Liver (tissue), 9 donors: ENCODE measurements around the gene MGST3. TPM values are rescaled to one million over a fixed set of nuclear protein-coding genes. Genes with fewer than 3 reads are reported as not detected.
"Not testable (repeated sequence)": the region's sequence is repeated elsewhere in the genome, so short reads cannot be mapped to it uniquely, and the experiment has no call there.

Experiments
- DNase-seq: peaks from one replicate; pipeline ENCODE4 v3.0.0-alpha.2; 2017; ENCODE audit warnings: low spot score
- H3K27ac ChIP-seq, 2 donors: one replicate each; pipeline ENCODE4 v1.7.0; 2013; ENCODE audit warnings: inconsistent platforms in 2 of 2, low read length in 2 of 2, control low read depth in 1 of 2, low read depth in 1 of 2, mild to moderate bottlenecking in 1 of 2
- H3K27me3 ChIP-seq, 4 donors: one replicate each; pipeline versions ENCODE4 v1.6.1 to v1.7.0; 2013; ENCODE audit warnings: low read length in 3 of 4, inconsistent platforms in 1 of 4, mild to moderate bottlenecking in 1 of 4, moderate library complexity in 1 of 4; ENCODE audit not compliant: control insufficient read depth in 4 of 4, insufficient read depth in 4 of 4
- H3K36me3 ChIP-seq, 4 donors: one replicate each; pipeline versions ENCODE4 v1.6.1 to v1.7.0; 2013; ENCODE audit warnings: low read length in 3 of 4, mild to moderate bottlenecking in 3 of 4, low read depth in 1 of 4, moderate library complexity in 1 of 4; ENCODE audit not compliant: control insufficient read depth in 4 of 4, insufficient read depth in 3 of 4
- H3K4me1 ChIP-seq, 4 donors: one replicate each; pipeline versions ENCODE4 v1.6.1 to v1.7.0; 2013; ENCODE audit warnings: low read length in 3 of 4, mild to moderate bottlenecking in 3 of 4, moderate library complexity in 1 of 4; ENCODE audit not compliant: control insufficient read depth in 4 of 4, insufficient read depth in 4 of 4
- H3K4me3 ChIP-seq, 3 donors: one replicate each; pipeline versions ENCODE4 v1.6.1 to v1.7.0; 2013; ENCODE audit warnings: low read length in 3 of 3, control low read depth in 1 of 3, low read depth in 1 of 3, mild to moderate bottlenecking in 1 of 3
- H3K9ac ChIP-seq, 2 donors: one replicate each; pipeline ENCODE4 v1.7.0; 2013; ENCODE audit warnings: low read length in 2 of 2, mild to moderate bottlenecking in 2 of 2, moderate library complexity in 2 of 2, control low read depth in 1 of 2, low read depth in 1 of 2
- H3K9me3 ChIP-seq, 4 donors: one replicate each; pipeline versions ENCODE4 v1.6.1 to v1.7.0; 2013; ENCODE audit warnings: low read length in 3 of 4; ENCODE audit not compliant: control insufficient read depth in 4 of 4
- CTCF ChIP-seq: fragments of 150-350 bp; IDR thresholded peaks from 2 replicates; pipeline ENCODE4 v1.5.1; 2017; ENCODE audit warnings: improper control_type of control experiment, low read depth, low read length; ENCODE audit not compliant: missing input control
- EGR1 ChIP-seq, 2 donors: IDR thresholded peaks; 2 replicates each; pipeline ENCODE4 v1.6.1; 2016 to 2018; ENCODE audit warnings: antibody characterized with exemption in 2 of 2, low read depth in 2 of 2
- FOXA2 ChIP-seq: IDR thresholded peaks from 2 replicates; pipeline ENCODE4 v1.6.1; 2016; ENCODE audit warnings: antibody characterized with exemption
- GABPA ChIP-seq, 2 donors: IDR thresholded peaks in 1 of 2; conservative IDR thresholded peaks in 1 of 2; 2 replicates each; pipeline ENCODE4 v1.6.1; 2016; ENCODE audit warnings: antibody characterized with exemption in 2 of 2, mild to moderate bottlenecking in 1 of 2, moderate library complexity in 1 of 2
- HNF4A ChIP-seq, 2 donors: conservative IDR thresholded peaks; 2 replicates each; pipeline ENCODE4 v1.6.1; 2016; ENCODE audit warnings: antibody characterized with exemption in 2 of 2, mild to moderate bottlenecking in 2 of 2
- NR2F2 ChIP-seq: IDR thresholded peaks from 2 replicates; pipeline ENCODE4 v1.6.1; 2016; ENCODE audit warnings: antibody characterized with exemption
- REST ChIP-seq: IDR thresholded peaks from 2 replicates; pipeline ENCODE4 v1.6.1; 2016; ENCODE audit warnings: antibody characterized with exemption, mild to moderate bottlenecking
- RXRA ChIP-seq, 2 donors: IDR thresholded peaks; 2 replicates each; pipeline ENCODE4 v1.6.1; 2017 to 2018; ENCODE audit warnings: antibody characterized with exemption in 2 of 2, mild to moderate bottlenecking in 1 of 2
- SP1 ChIP-seq: IDR thresholded peaks from 2 replicates; pipeline ENCODE4 v1.6.1; 2018; ENCODE audit warnings: antibody characterized with exemption, mild to moderate bottlenecking
- TAF1 ChIP-seq: conservative IDR thresholded peaks from 2 replicates; pipeline ENCODE4 v1.6.1; 2016; ENCODE audit warnings: antibody characterized with exemption, mild to moderate bottlenecking
- YY1 ChIP-seq: IDR thresholded peaks from 2 replicates; pipeline ENCODE4 v1.6.1; 2016; ENCODE audit warnings: antibody characterized with exemption, mild to moderate bottlenecking
- WGBS: extraction: QIAGEN DNeasy Blood & Tissue Kit; methylation state at CpG from one replicate; pipeline ENCODE4 v1.1.7; 2013; 5-methylcytosine and 5-hydroxymethylcytosine counted together
- polyA plus RNA-seq, 2 donors: library from polyadenylated mRNA; stranded (reverse) in 1 of 2; unstranded in 1 of 2; fragments of 200-250 nt in 1 of 2; fragments of >200 nt in 1 of 2; fragmentation: Nextera tagmentation in 1 of 2; extraction: Ambion mirVana in 1 of 2; gene quantifications; one replicate each; pipeline versions ENCODE4 v1.2.1 to v1.2.3, GENCODE V29; 2013 to 2015
- total RNA-seq, 2 donors: library from RNA; depleted of rRNA; stranded (reverse); fragments of >200 nt; gene quantifications; one replicate each; pipeline ENCODE4 v1.2.3, GENCODE V29; 2014
- TF ChIP-seq, protein P1 (sequence below): IDR thresholded peaks from 2 replicates; pipeline ENCODE4 v1.6.1; 2016; ENCODE audit warnings: antibody characterized with exemption
- donor health status: healthy.
- donor health status: healthy.
- donor health status: healthy.
- donor health status: healthy.
- donor health status: healthy.

MGST3 gene
- total and polyA plus RNA-seq, 4 donors: 68.7 to 307 (median 181) TPM

- TF ChIP-seq TAF1 (no peak), NR2F2 (peak; percentile 78), SP1 (peak; percentile 98)
- TF ChIP-seq, protein P1, sequence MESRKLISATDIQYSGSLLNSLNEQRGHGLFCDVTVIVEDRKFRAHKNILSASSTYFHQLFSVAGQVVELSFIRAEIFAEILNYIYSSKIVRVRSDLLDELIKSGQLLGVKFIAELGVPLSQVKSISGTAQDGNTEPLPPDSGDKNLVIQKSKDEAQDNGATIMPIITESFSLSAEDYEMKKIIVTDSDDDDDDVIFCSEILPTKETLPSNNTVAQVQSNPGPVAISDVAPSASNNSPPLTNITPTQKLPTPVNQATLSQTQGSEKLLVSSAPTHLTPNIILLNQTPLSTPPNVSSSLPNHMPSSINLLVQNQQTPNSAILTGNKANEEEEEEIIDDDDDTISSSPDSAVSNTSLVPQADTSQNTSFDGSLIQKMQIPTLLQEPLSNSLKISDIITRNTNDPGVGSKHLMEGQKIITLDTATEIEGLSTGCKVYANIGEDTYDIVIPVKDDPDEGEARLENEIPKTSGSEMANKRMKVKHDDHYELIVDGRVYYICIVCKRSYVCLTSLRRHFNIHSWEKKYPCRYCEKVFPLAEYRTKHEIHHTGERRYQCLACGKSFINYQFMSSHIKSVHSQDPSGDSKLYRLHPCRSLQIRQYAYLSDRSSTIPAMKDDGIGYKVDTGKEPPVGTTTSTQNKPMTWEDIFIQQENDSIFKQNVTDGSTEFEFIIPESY: peak; percentile 88
Measured at GRCh38 chr1:165637427-165637826, 6.4 kb downstream of the MGST3 start (continued).

GRCh38 chr1:165638211-165638610 is 7.2 kb downstream of the MGST3 start:
- not testable (repeated sequence) for H3K27me3 ChIP-seq, H3K9ac ChIP-seq, H3K4me3 ChIP-seq, DNase-seq, H3K36me3 ChIP-seq, H3K9me3 ChIP-seq
- 67% methylated on average over 7 of the region's 7 CpGs for whole genome bisulfite sequencing
- Histone ChIP-seq H3K27ac (peak overlapping the region; percentile 52 to 79), H3K4me1 (peaks cover 10 to 30% (median 28%) of the 10 kb centered on the region in 4 donors)
- peak; percentile 50 for TF ChIP-seq SP1
- TF ChIP-seq HNF4A (conservative IDR thresholded peaks at IDR 0.05): peak; percentile 43 to 71
- TF ChIP-seq RXRA (IDR thresholded peaks at IDR 0.05): peak in 1 of 2 donors; percentile 15

- no peak for TF ChIP-seq GABPA (IDR thresholded peaks at IDR 0.05 in 1 of 2, conservative IDR thresholded peaks at IDR 0.05 in 1 of 2)
- TF ChIP-seq RXRA (IDR thresholded peaks at IDR 0.05): no peak
- TF ChIP-seq FOXA2: no peak
- TF ChIP-seq CTCF: no peak
- no peak for TF ChIP-seq REST
- TF ChIP-seq YY1: no peak
- TF ChIP-seq EGR1 (IDR thresholded peaks at IDR 0.05; ENCODE audit: low read depth in 2 of 2): no peak
- no peak for DNase-seq
- 88% methylated on average over 1 of the region's 1 CpG for whole genome bisulfite sequencing
- H3K4me3 ChIP-seq: no peak overlapping the region
- no peaks in the 10 kb centered on the region for H3K36me3 ChIP-seq
- H3K27ac ChIP-seq: no peak overlapping the region
- no peaks in the 10 kb centered on the region for H3K27me3 ChIP-seq
- H3K9me3 ChIP-seq: no peaks in the 10 kb centered on the region
- peaks cover 13 to 26% (median 26%) of the 10 kb centered on the region in 4 donors for H3K4me1 ChIP-seq
- H3K9ac ChIP-seq: no peak overlapping the region
Measured at GRCh38 chr1:165639821-165640623, 9.0 kb downstream of the MGST3 start.
